ENCODE measurements around the gene PLXNA1.

DNA sequence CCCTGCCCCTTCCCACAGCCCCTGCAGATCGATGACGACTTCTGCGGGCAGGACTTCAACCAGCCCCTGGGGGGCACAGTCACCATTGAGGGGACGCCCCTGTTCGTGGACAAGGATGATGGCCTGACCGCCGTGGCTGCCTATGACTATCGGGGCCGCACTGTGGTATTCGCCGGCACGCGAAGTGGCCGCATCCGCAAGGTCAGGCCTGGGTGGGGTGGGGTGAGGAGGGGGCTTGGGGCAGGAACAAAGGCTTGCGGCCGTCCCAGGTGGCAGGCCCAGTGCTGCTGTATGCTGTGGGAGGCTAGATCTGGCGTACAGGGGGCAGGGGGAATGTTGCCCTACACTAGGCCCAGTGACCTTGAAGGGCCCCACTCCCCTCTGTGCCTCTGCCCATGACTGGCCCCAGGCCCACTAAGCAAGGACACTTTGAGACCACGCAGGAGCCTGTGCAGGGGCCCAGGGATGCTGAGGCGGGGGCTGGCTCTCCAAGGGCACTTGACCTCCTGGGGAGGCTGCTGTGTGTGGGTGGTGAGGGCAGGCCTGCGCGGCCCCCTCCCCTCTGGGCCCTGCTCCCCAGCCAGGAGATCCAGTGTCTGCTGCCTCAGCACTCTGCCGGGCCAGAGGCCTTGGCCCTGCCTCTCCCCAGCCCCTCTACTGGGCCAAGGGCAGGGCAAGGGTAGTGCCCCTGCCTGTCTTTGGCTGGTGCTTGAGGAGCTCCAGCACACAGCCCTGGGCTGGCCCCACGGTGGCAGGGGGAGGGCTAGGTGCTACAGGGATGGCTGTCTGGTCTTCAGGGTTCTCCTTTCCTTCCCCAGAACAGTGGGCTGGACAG, 8.7 kb downstream of the PLXNA1 start:
- TF ChIP-seq, protein P1, sequence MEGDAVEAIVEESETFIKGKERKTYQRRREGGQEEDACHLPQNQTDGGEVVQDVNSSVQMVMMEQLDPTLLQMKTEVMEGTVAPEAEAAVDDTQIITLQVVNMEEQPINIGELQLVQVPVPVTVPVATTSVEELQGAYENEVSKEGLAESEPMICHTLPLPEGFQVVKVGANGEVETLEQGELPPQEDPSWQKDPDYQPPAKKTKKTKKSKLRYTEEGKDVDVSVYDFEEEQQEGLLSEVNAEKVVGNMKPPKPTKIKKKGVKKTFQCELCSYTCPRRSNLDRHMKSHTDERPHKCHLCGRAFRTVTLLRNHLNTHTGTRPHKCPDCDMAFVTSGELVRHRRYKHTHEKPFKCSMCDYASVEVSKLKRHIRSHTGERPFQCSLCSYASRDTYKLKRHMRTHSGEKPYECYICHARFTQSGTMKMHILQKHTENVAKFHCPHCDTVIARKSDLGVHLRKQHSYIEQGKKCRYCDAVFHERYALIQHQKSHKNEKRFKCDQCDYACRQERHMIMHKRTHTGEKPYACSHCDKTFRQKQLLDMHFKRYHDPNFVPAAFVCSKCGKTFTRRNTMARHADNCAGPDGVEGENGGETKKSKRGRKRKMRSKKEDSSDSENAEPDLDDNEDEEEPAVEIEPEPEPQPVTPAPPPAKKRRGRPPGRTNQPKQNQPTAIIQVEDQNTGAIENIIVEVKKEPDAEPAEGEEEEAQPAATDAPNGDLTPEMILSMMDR (IDR thresholded peaks at IDR 0.05): no peak
- TF ChIP-seq POLR2A (IDR thresholded peaks at IDR 0.05): no peak

All from uterus (tissue), 2 donors.